GM23338 (cell line): ENCODE measurements around the gene DLL4. TPM values are rescaled to one million over a fixed set of nuclear protein-coding genes. Genes with fewer than 3 reads are reported as not detected.
A peak's percentile ranks its signal among the peaks of the same experiment; 100 is the strongest.

Source experiments
- ATAC-seq: fragments of 200-7000 bp; cut with Tn5 transposase; 3 replicates; pipeline ENCODE4 v1.9.1; 2020
- DNase-seq: peaks from one replicate; pipeline ENCODE4 v3.0.0-alpha.2; 2015; ENCODE audit warnings: low spot score
- H2AFZ ChIP-seq: fragments of 200-600 bp; sonication (generic); 2 replicates; pipeline ENCODE4 v1.8.0; 2016; ENCODE audit warnings: antibody characterized with exemption, mild to moderate bottlenecking, moderate library complexity
- H3F3A ChIP-seq: fragments of 200-600 bp; sonication (generic); replicated peaks from 2 replicates; pipeline ENCODE4 v1.8.0; 2017; ENCODE audit warnings: antibody characterized with exemption, mixed run types, low read depth
- H3K27ac ChIP-seq: fragments of 200-600 bp; sonication (generic); 2 replicates; pipeline ENCODE4 v1.6.1; 2016; ENCODE audit warnings: low read depth
- H3K27me3 ChIP-seq: fragments of 200-600 bp; sonication (generic); 2 replicates; pipeline ENCODE4 v1.8.0; 2016; ENCODE audit warnings: mild to moderate bottlenecking, mixed run types, moderate library complexity; ENCODE audit not compliant: insufficient read depth
- H3K36me3 ChIP-seq: fragments of 200-600 bp; sonication (generic); 2 replicates; pipeline ENCODE4 v1.8.0; 2016; ENCODE audit warnings: mild to moderate bottlenecking; ENCODE audit not compliant: insufficient read depth
- H3K4me1 ChIP-seq: fragments of 200-600 bp; sonication (generic); 2 replicates; pipeline ENCODE4 v1.8.0; 2016; ENCODE audit warnings: mild to moderate bottlenecking, moderate library complexity; ENCODE audit not compliant: insufficient read depth
- H3K4me2 ChIP-seq: fragments of 200-600 bp; sonication (generic); 2 replicates; pipeline ENCODE4 v1.7.1; 2017; ENCODE audit warnings: mixed run types
- H3K4me3 ChIP-seq: fragments of 200-600 bp; sonication (generic); 2 replicates; pipeline ENCODE4 v1.6.1; 2016; ENCODE audit warnings: mixed run types
- H3K79me2 ChIP-seq: fragments of 200-600 bp; sonication (generic); replicated peaks from 2 replicates; pipeline ENCODE4 v1.8.0; 2017; ENCODE audit warnings: mild to moderate bottlenecking; ENCODE audit not compliant: insufficient read depth
- H3K9me2 ChIP-seq: fragments of 200-600 bp; sonication (generic); 2 replicates; pipeline ENCODE4 v1.8.0; 2017; ENCODE audit not compliant: insufficient read depth
- H4K20me1 ChIP-seq: fragments of 200-600 bp; sonication (generic); replicated peaks from 2 replicates; pipeline ENCODE4 v1.8.0; 2017; ENCODE audit warnings: mild to moderate bottlenecking; ENCODE audit not compliant: insufficient read depth
- H3K27ac Mint-ChIP-seq: 2 replicates; pipeline ENCODE4 v1.8.0; 2020; ENCODE audit warnings: inconsistent platforms, mild to moderate bottlenecking, moderate library complexity, mixed read lengths
- H3K27me3 Mint-ChIP-seq: 3 replicates; pipeline ENCODE4 v1.8.0; 2022; ENCODE audit warnings: low read depth, mild to moderate bottlenecking, moderate library complexity, mixed read lengths, inconsistent platforms; ENCODE audit not compliant: insufficient read depth, poor library complexity
- H3K36me3 Mint-ChIP-seq: 3 replicates; pipeline ENCODE4 v1.8.0; 2021; ENCODE audit warnings: low read depth, mild to moderate bottlenecking, inconsistent platforms, moderate library complexity, mixed read lengths
- H3K4me1 Mint-ChIP-seq: 3 replicates; pipeline ENCODE4 v1.8.0; 2020; ENCODE audit warnings: mild to moderate bottlenecking, inconsistent platforms, mixed read lengths
- H3K4me3 Mint-ChIP-seq: 3 replicates; pipeline ENCODE4 v1.8.0; 2021; ENCODE audit warnings: moderate library complexity, mild to moderate bottlenecking, inconsistent platforms, mixed read lengths
- H3K9me3 Mint-ChIP-seq: 3 replicates; pipeline ENCODE4 v1.8.0; 2020; ENCODE audit warnings: moderate library complexity, mild to moderate bottlenecking, inconsistent platforms, mixed read lengths
- CREB1 ChIP-seq: fragments of 250-450 bp; sonication (Bioruptor Pico); IDR thresholded peaks from 2 replicates; pipeline ENCODE4 v1.5.0; 2020; ENCODE audit warnings: low read depth, mild to moderate bottlenecking, moderate library complexity
- CTCF ChIP-seq, 2 experiments: fragments of 200-600 bp in 1 of 2; sonication (generic) in 1 of 2; conservative IDR thresholded peaks; 2 replicates each; pipeline versions ENCODE4 v1.5.1 to v1.6.1; 2016 to 2017; ENCODE audit warnings: antibody characterized with exemption in 2 of 2, low read depth in 2 of 2, mild to moderate bottlenecking in 2 of 2, moderate library complexity in 1 of 2
- ETS1 ChIP-seq: IDR thresholded peaks from 2 replicates; pipeline ENCODE4 v1.6.1; 2016; ENCODE audit warnings: antibody characterized with exemption
- EZH2 ChIP-seq: fragments of 200-600 bp; sonication (generic); IDR thresholded peaks from one replicate; pipeline ENCODE4 v1.8.0; 2017; ENCODE audit warnings: antibody characterized with exemption, mild to moderate bottlenecking, low read depth; ENCODE audit not compliant: unreplicated experiment
- EZH2phosphoT487 ChIP-seq: fragments of 200-600 bp; sonication (generic); IDR thresholded peaks from one replicate; pipeline ENCODE4 v1.8.1; 2018; ENCODE audit warnings: antibody characterized with exemption; ENCODE audit not compliant: unreplicated experiment
- JUNB ChIP-seq: IDR thresholded peaks from one replicate; pipeline ENCODE4 v1.6.1; 2016; ENCODE audit warnings: antibody characterized with exemption; ENCODE audit not compliant: unreplicated experiment
- NANOG ChIP-seq: IDR thresholded peaks from 2 replicates; pipeline ENCODE4 v1.6.1; 2016; ENCODE audit warnings: antibody characterized with exemption, borderline replicate concordance
- POLR2AphosphoS5 ChIP-seq: IDR thresholded peaks from 2 replicates; pipeline ENCODE4 v1.6.1; 2016; ENCODE audit warnings: antibody characterized with exemption, low read depth
- REST ChIP-seq: IDR thresholded peaks from one replicate; pipeline ENCODE4 v1.6.1; 2018; ENCODE audit warnings: antibody characterized with exemption; ENCODE audit not compliant: unreplicated experiment
- STAT1 ChIP-seq: IDR thresholded peaks from one replicate; pipeline ENCODE4 v1.6.1; 2016; ENCODE audit warnings: antibody characterized with exemption; ENCODE audit not compliant: unreplicated experiment
- ZNF114 ChIP-seq: fragments of 250-450 bp; sonication (Bioruptor Pico); IDR thresholded peaks from 2 replicates; pipeline ENCODE4 v1.5.0; 2020; ENCODE audit warnings: mild to moderate bottlenecking, moderate library complexity
- ZNF331 ChIP-seq: fragments of 250-450 bp; sonication (Bioruptor Pico); IDR thresholded peaks from 2 replicates; pipeline ENCODE4 v1.5.0; 2020; ENCODE audit warnings: low read depth, mild to moderate bottlenecking, moderate library complexity
- ZNF462 ChIP-seq: fragments of 250-450 bp; sonication (Bioruptor Pico); IDR thresholded peaks from 2 replicates; pipeline ENCODE4 v1.5.0; 2020; ENCODE audit warnings: mild to moderate bottlenecking, moderate library complexity
- polyA plus RNA-seq: library from polyadenylated mRNA; unstranded; fragments of >200 nt; fragmentation: Nextera tagmentation; extraction: Ambion mirVana; gene quantifications from 2 replicates; pipeline ENCODE4 v1.2.1, GENCODE V29; 2016
- total RNA-seq: library from RNA; depleted of rRNA; stranded (reverse); fragments of >200 nt; shearing (Covaris generic); gene quantifications from 2 replicates; pipeline ENCODE4 v1.2.3, GENCODE V29; 2014

DLL4 gene
- total and polyA plus RNA-seq, 2 experiments from 2014 or later, result 0.31 to 0.99 TPM

- DNase-seq (no peak), ATAC-seq (no peak; the same call in 2 of the 3 replicates)
- Mint-ChIP-seq H3K36me3 (peaks cover 37% of the 10 kb centered on the region), H3K27ac (peak overlapping the region; percentile 84), H3K4me1 (peaks cover 38% of the 10 kb centered on the region), H3K4me3 (peak overlapping the region; percentile 8; the same call in 1 of the 3 replicates), H3K9me3 (no peaks in the 10 kb centered on the region; the same call in 1 of the 3 replicates), H3K27me3 (peaks cover 38% of the 10 kb centered on the region)
- H2AFZ ChIP-seq, result no peak overlapping the region
- no peak overlapping the region for H3K27ac ChIP-seq
- no peaks in the 10 kb centered on the region for H3K9me2 ChIP-seq
- 0 out of 2 replicates have a peak overlapping the region, but pooled peaks have one; percentile 15 for H3K4me2 ChIP-seq
- no peaks in the 10 kb centered on the region; the same call in 1 of the 2 replicates for H4K20me1 ChIP-seq
- peaks cover 12% of the 10 kb centered on the region for H3K4me1 ChIP-seq
- no peak overlapping the region for H3K4me3 ChIP-seq
- H3K79me2 ChIP-seq, result peaks cover 12% of the 10 kb centered on the region
- H3K36me3 ChIP-seq, result no peaks in the 10 kb centered on the region; the same call in 1 of the 2 replicates
- TF ChIP-seq EZH2phosphoT487 (no peak), CREB1 (CRISPR knock-in tag) (no peak), CTCF (conservative IDR thresholded peaks at IDR 0.05; ENCODE audit: low read depth in 2 of 2) (no peak), REST (no peak), EZH2 (no peak), JUNB (no peak), STAT1 (no peak), ZNF114 (no peak), ZNF462 (CRISPR knock-in tag) (no peak), ETS1 (no peak), ZNF331 (CRISPR knock-in tag) (no peak), NANOG (no peak), POLR2AphosphoS5 (no peak)
- H3F3A ChIP-seq, result peaks cover 22% of the 10 kb centered on the region
- H3K27me3 ChIP-seq, result no peaks in the 10 kb centered on the region
Measured at GRCh38 chr15:40960151-40960885, 31.2 kb downstream of the DLL4 start.
